Left ventricle myocardium inferior (tissue), 1 donor: ENCODE results near the gene BCAP31. TPM values are rescaled to one million over a fixed set of nuclear protein-coding genes. Genes with fewer than 3 reads are reported as not detected.
A peak's percentile ranks its signal among the peaks of the same experiment; 100 is the strongest.

Experiments
- DNase-seq: peaks from one replicate; pipeline ENCODE4 v3.0.0-alpha.2; 2020
- H3K27ac ChIP-seq: fragments of 200-600 bp; replicated peaks from 2 replicates; pipeline ENCODE4 v1.8.0; 2021
- H3K27me3 ChIP-seq: fragments of 200-600 bp; 2 replicates; pipeline ENCODE4 v1.8.0; 2021; ENCODE audit warnings: low read depth
- H3K36me3 ChIP-seq: fragments of 200-600 bp; 2 replicates; pipeline ENCODE4 v1.8.0; 2021
- H3K4me1 ChIP-seq: fragments of 200-600 bp; 2 replicates; pipeline ENCODE4 v1.8.0; 2021
- H3K4me3 ChIP-seq: fragments of 200-600 bp; 2 replicates; pipeline ENCODE4 v1.8.0; 2021; ENCODE audit warnings: mild to moderate bottlenecking, moderate library complexity
- H3K9me3 ChIP-seq: fragments of 200-600 bp; replicated peaks from 2 replicates; pipeline ENCODE4 v1.8.0; 2021
- CTCF ChIP-seq: fragments of 200-600 bp; IDR thresholded peaks from 2 replicates; pipeline ENCODE4 v1.8.0; 2021; ENCODE audit warnings: antibody characterized with exemption, mild to moderate bottlenecking, borderline replicate concordance
- intact Hi-C: fragments of 100-400 bp; cut with micrococcal nuclease; formaldehyde crosslinking; loops from one replicate; pipeline ENCODE4 v1.11.0; 2022
- total RNA-seq: library from RNA; stranded (reverse); fragmentation: NEBNext Ultra II Directional; extraction: Animal tissue kit (Norgen Biotek cat#: 25700); gene quantifications from one replicate; pipeline ENCODE4 v1.2.1, GENCODE V29; 2021
- donor health status: DM: no; HTN: yes; CAD: no; lungs with severe emphysema.

The BCAP31 gene
- total RNA-seq, 1 donor from 2014 or later: 80.8 TPM

DNA sequence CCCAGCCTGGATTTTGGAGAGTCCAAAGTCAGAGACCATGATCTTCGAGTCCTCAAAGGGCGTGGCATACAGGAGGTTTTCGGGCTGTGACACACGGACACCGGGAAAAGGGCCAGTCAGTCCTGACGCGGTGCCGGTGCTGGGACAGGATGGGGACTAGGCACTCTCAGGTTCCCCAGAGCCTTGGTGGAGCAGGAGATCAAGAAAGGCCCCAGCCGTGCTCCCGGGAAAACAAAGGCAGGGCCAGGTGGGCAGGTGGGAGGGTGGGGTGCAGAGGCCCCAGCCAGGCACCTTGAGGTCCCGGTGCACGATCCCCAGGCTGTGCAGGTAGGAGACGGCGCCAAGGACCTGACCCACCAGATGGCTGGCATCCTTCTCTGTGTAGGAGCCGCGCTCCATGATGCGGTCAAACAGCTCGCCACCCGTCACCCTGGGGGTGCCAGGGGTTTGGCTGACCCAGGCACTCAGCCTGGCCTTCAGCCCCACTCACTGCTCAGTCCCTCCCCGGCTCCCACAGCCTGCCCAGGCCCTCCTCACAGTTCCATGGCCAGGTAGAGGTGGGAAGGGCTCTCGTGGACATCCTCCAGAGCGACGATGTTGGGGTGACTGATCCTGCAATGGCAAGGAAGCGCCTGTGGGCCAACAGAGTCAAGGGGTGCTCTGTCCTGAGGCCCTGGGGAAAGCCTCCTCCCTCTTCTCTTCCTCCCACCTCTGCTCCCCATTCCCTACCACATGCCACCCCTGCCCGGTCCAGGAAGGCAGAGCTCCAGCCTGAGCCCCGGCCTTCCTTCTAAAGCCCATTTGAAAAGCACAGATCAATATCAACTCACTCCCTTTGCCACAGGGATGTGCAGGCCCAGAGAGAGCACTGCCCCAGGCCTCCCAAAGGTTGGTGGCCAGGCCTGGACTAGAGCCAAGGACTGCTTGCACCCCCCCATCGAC lies 52.3 kb downstream of the BCAP31 start:
- H3K27ac ChIP-seq: no peak overlapping the region
- H3K4me1 ChIP-seq: no peaks in the 10 kb centered on the region
- intact Hi-C loops: no loop called here
- no peak overlapping the region for H3K4me3 ChIP-seq
- no peak for DNase-seq
- H3K9me3 ChIP-seq: no peaks in the 10 kb centered on the region
- peaks cover 20% of the 10 kb centered on the region for H3K27me3 ChIP-seq
- no peak for TF ChIP-seq CTCF
- H3K36me3 ChIP-seq: no peaks in the 10 kb centered on the region

DNA sequence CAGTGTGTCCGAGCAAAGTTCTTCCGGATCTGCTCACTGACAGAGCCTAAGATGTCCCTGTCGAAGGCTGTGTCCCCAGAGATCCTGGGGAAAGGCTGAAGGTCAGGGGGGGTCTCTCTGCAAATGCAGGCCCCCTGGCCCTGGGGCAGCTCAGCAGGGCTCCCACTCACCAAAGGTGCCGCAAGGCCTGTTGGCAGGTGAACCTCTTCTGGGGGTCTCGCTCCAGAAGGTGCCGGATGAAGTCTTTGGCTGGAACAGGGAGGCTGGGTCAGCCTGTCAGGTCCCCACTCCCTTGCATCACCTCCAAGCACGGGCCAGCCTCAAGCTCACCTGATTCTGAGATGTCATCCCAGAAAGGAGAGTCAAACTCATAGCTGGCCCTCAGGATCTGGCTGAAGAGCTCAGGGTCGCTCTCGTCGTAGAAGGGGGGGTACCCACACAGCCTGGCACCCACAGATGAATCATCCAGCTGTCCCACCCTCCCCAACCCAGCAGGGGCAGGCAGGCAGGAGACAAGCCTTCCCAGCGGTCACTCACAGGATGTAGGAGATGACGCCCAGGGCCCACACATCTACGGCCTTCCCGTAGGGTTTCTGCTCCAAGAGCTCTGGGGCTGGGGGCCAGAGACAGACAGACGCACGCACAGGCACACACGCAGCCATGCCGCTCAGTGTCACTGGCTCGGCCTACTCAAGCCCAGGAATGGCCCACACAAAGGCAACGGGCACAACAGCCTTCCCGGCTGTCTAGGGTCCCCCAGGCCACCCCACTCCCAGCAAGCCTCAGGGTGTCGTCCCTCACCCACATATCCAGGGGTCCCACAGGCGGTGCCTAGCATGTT lies 53.2 kb downstream of the BCAP31 start:
- DNase-seq: no peak
- Histone ChIP-seq H3K4me1 (no peaks in the 10 kb centered on the region), H3K9me3 (no peaks in the 10 kb centered on the region), H3K4me3 (no peak overlapping the region), H3K27ac (no peak overlapping the region), H3K36me3 (no peaks in the 10 kb centered on the region), H3K27me3 (peaks cover 20% of the 10 kb centered on the region)
- no peak for TF ChIP-seq CTCF
- intact Hi-C loops: no loop called here

DNA sequence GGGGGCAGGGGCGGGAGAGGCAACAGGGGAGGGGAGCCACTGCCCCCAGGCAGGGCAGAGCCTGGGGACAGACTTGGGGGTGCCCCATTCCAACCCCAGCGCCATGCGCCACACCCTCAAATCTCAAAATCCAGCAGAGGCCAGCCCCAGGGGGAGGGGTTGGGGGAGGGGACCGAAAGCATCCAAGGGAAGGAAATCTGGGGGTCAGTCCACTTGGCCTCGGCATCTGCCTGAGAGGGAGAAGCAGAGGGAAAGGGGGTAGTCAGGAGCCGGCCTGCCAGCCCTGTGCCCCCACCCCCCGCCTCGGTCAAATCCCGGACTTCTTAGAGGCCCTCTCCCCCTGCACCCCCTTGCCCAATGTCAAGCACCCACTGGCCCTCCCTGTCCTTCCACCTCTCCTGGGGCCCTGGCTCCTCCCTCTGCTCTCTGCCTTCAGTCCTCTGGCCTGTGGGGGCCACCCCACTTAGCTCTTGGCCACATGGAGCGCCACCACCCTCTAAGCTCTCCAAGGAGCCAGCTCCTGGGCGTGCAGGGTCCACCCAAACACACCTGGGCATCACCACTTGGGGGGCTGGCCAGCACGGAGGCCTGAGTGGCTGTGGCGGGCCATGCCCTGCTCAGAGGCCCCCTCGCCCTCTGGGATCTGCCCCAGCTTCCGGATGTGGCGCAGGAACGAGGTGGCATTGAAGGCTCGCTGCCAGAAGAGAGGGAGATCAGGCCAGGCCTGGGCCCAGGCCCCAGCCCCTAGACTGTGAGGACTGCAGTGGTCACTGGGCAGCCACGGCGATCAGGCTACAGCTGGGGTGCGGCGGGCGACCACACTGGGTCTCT lies 54.1 kb downstream of the BCAP31 start:
- DNase-seq: no peak
- intact Hi-C loops: no loop called here
- TF ChIP-seq CTCF: no peak
- H3K27ac ChIP-seq: no peak overlapping the region
- H3K27me3 ChIP-seq: peaks cover 20% of the 10 kb centered on the region
- H3K9me3 ChIP-seq: no peaks in the 10 kb centered on the region
- no peak overlapping the region for H3K4me3 ChIP-seq
- no peaks in the 10 kb centered on the region for H3K4me1 ChIP-seq
- H3K36me3 ChIP-seq: no peaks in the 10 kb centered on the region

GRCh38 chrX:153669174-153669890 lies 54.9 kb downstream of the BCAP31 start:
- no peaks in the 10 kb centered on the region for H3K4me1 ChIP-seq
- DNase-seq: no peak
- no peaks in the 10 kb centered on the region for H3K9me3 ChIP-seq
- TF ChIP-seq CTCF: peak; percentile 75
- intact Hi-C loops: no loop called here
- H3K27me3 ChIP-seq: peaks cover 15% of the 10 kb centered on the region
- H3K4me3 ChIP-seq: no peak overlapping the region
- no peaks in the 10 kb centered on the region for H3K36me3 ChIP-seq
- no peak overlapping the region for H3K27ac ChIP-seq
